ENCODE data around the gene SLC30A3. TPM values are rescaled to one million over a fixed set of nuclear protein-coding genes. Genes with fewer than 3 reads are reported as not detected.
A peak's percentile ranks its signal among the peaks of the same experiment; 100 is the strongest.

The SLC30A3 gene
- total RNA-seq, 1 experiment from 2014 or later: not detected

- Mint-ChIP-seq H3K27me3 (ENCODE audit: insufficient read depth, unreplicated experiment) (no peaks in the 10 kb centered on the region), H3K4me1 (ENCODE audit: insufficient read depth, unreplicated experiment) (peaks cover 22% of the 10 kb centered on the region), H3K36me3 (ENCODE audit: insufficient read depth, unreplicated experiment) (peaks cover 53% of the 10 kb centered on the region), H3K4me3 (ENCODE audit: unreplicated experiment) (peak overlapping the region; percentile 99), H3K9me3 (ENCODE audit: unreplicated experiment) (no peaks in the 10 kb centered on the region), H3K27ac (ENCODE audit: low read depth, unreplicated experiment) (peak overlapping the region; percentile 91)
- ChIA-PET CTCF (interaction anchor here (0.7 to 0.8 kb wide), 2 partner anchors 777 to 861 kb away, joined by 3 read pairs; no protein-coding TSS in a partner anchor), POLR2A (interaction anchor here (0.7 to 1.4 kb wide), 7 partner anchors 18 to 193 kb away, joined by 3 to 5 read pairs (median 3); partner anchors contain the start of genes PPM1G and PREB)
- DNase-seq (ENCODE audit: unreplicated experiment): no peak
- intact Hi-C loops (cut with micrococcal nuclease): loop anchor here (10.0 kb wide), 1 partner anchor 68 kb away; the partner anchor contains the start of gene TRIM54
- BruUV-seq (replicated peaks): no TSS peak
- no peak for TF ChIP-seq CTCF (IDR thresholded peaks at IDR 0.05; ENCODE audit: unreplicated experiment)
Observed at GRCh38 chr2:27216416-27217137, 46.3 kb downstream of the SLC30A3 start.

GRCh38 chr2:27214941-27215340 lies 47.9 kb downstream of the SLC30A3 start:
- Mint-ChIP-seq H3K36me3 (ENCODE audit: insufficient read depth, unreplicated experiment) (peaks cover 38% of the 10 kb centered on the region), H3K27me3 (ENCODE audit: insufficient read depth, unreplicated experiment) (no peaks in the 10 kb centered on the region), H3K4me1 (ENCODE audit: insufficient read depth, unreplicated experiment) (peaks cover 24% of the 10 kb centered on the region), H3K27ac (ENCODE audit: low read depth, unreplicated experiment) (no peak overlapping the region), H3K4me3 (ENCODE audit: unreplicated experiment) (no peak overlapping the region), H3K9me3 (ENCODE audit: unreplicated experiment) (no peaks in the 10 kb centered on the region)
- no peak for TF ChIP-seq CTCF (IDR thresholded peaks at IDR 0.05; ENCODE audit: unreplicated experiment)
- intact Hi-C loops (cut with micrococcal nuclease): loop anchor here (10.0 kb wide), 1 partner anchor 70 kb away; the partner anchor contains the start of gene TRIM54
- ChIA-PET CTCF (interaction anchor here (0.7 kb wide), 1 partner anchor 82 kb away, joined by 3 read pairs; no protein-coding TSS in a partner anchor), POLR2A (interaction anchor here (0.6 kb wide), 1 partner anchor 25 kb away, joined by 3 read pairs; no protein-coding TSS in a partner anchor)
- no TSS peak for BruUV-seq (replicated peaks)
- no peak for DNase-seq (ENCODE audit: unreplicated experiment)

DNA sequence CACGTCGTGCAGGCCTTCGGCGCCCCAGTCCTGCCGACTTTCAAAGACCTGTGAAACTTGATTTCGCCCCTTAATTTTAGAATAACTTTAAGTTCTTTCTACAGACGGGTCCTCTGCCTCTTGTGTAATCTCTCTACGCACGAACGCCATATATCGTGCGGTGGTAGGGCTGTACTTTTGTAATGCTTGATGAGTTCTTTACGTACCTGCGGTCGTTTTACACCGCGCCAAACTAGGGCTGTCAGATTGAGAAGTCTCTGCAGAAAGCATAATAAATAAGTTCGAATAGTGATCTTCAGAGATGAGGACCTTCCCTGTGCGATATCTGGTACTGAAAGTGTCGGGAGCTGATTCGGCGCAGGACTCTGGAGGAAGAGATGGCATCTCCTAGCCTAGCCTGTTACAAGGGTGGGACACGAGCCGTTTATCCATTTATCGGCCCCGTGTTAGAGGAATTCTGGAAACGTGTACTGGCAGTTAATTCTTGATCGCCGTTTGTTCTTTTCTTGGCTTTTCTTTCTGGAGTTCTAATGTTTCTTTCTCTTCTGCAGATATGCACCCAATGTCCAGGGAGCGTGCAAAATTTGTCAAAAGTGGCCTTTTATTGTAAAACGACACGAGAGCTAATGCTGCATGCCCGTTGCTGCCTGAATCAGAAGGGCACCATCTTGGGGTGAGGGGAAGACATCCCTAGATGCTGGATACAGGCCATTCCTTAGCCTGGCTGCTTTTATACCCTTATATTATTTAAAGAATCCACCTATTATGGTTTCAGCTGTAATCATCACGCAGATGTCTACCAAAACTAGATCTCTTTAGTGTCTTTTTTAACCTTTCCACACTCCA lies 50.0 kb downstream of the SLC30A3 start:
- H3K36me3 Mint-ChIP-seq (ENCODE audit: insufficient read depth, unreplicated experiment): peaks cover 41% of the 10 kb centered on the region
- POLR2A ChIA-PET: interaction anchor here (0.6 to 3.2 kb wide), 22 partner anchors 10 to 1186 kb away, joined by 3 to 20 read pairs (median 4); partner anchors contain the start of genes AGBL5, EIF2B4, GTF3C2 and MPV17
- H3K9me3 Mint-ChIP-seq (ENCODE audit: unreplicated experiment): no peaks in the 10 kb centered on the region
- H3K4me3 Mint-ChIP-seq (ENCODE audit: unreplicated experiment): peak overlapping the region; percentile 86
- DNase-seq (ENCODE audit: unreplicated experiment): no peak
- TF ChIP-seq CTCF (IDR thresholded peaks at IDR 0.05; ENCODE audit: unreplicated experiment): no peak
- H3K27me3 Mint-ChIP-seq (ENCODE audit: insufficient read depth, unreplicated experiment): no peaks in the 10 kb centered on the region
- peak overlapping the region; percentile 99 for H3K27ac Mint-ChIP-seq (ENCODE audit: low read depth, unreplicated experiment)
- CTCF ChIA-PET: interaction anchor here (0.6 to 2.3 kb wide), 5 partner anchors 10 to 90 kb away, joined by 3 to 5 read pairs (median 3); no protein-coding TSS in a partner anchor
- intact Hi-C loops (cut with micrococcal nuclease): loop anchor here (10.0 kb wide), 1 partner anchor 72 kb away; the partner anchor contains the start of gene TRIM54
- peaks cover 21% of the 10 kb centered on the region for H3K4me1 Mint-ChIP-seq (ENCODE audit: insufficient read depth, unreplicated experiment)
- BruUV-seq (replicated peaks): TSS peak; percentile 36
